ENCODE results near the gene SLC25A53.

DNA sequence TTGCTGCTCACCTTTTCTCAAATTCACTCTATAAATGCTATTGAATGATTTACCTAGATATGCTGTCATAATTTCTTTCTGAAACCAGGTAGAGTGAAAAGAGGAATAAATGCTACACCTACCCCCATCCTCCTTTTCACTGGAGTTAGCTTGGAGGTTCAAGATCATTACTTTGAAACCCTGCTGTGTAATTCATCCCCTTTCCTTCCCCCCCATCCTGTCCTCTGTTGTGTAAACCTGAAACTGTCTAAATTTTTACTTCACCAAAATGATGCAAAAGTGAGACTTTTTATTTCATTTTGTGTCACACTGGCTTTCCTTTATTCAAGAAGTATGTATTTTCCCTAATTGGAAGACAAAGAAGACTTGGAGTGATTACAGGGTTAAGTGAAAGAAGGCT, 39.0 kb downstream of the SLC25A53 start:
- TF ChIP-seq POLR2A (IDR thresholded peaks at IDR 0.05; ENCODE audit: low read depth, low read length) (no peak), SPI1 (IDR thresholded peaks at IDR 0.05; ENCODE audit: low read depth, low read length) (no peak), TAF1 (IDR thresholded peaks at IDR 0.05; ENCODE audit: low read depth, low read length) (no peak), POLR2AphosphoS5 (IDR thresholded peaks at IDR 0.05; ENCODE audit: low read depth, low read length) (no peak), POU2F2 (IDR thresholded peaks at IDR 0.05; ENCODE audit: low read depth, low read length) (no peak)

All from GM12891 (cell line).